ENCODE results near the gene EPB41L5. TPM values are rescaled to one million over a fixed set of nuclear protein-coding genes. Genes with fewer than 3 reads are reported as not detected.

EPB41L5 gene
- total RNA-seq, 4 donors from 2014 or later, result 9.2 to 56.5 (median 25.1) TPM

- Histone ChIP-seq H3K4me1 (no peaks in the 10 kb centered on the region), H3K4me3 (no peak overlapping the region), H3K9me3 (no peaks in the 10 kb centered on the region), H3K36me3 (no peaks in the 10 kb centered on the region), H3K27me3 (no peaks in the 10 kb centered on the region), H3K27ac (no peak overlapping the region)
- TF ChIP-seq CTCF (IDR thresholded peaks at IDR 0.05) (no peak), POLR2A (IDR thresholded peaks at IDR 0.05) (no peak)
- no peak for DNase-seq
- intact Hi-C loops (cut with DNase I; ENCODE audit: low total_unique reads), result no loop called here
Measured at GRCh38 chr2:120075545-120075944, 62.7 kb downstream of the EPB41L5 start.

GRCh38 chr2:120077896-120078295 is 65.0 kb downstream of the EPB41L5 start:
- Histone ChIP-seq H3K4me3 (no peak overlapping the region), H3K36me3 (no peaks in the 10 kb centered on the region), H3K27me3 (no peaks in the 10 kb centered on the region), H3K27ac (no peak overlapping the region), H3K9me3 (no peaks in the 10 kb centered on the region), H3K4me1 (no peaks in the 10 kb centered on the region)
- DNase-seq, result no peak
- intact Hi-C loops (cut with DNase I; ENCODE audit: low total_unique reads), result no loop called here
- TF ChIP-seq CTCF (IDR thresholded peaks at IDR 0.05) (no peak), POLR2A (IDR thresholded peaks at IDR 0.05) (no peak)

GRCh38 chr2:120079647-120080046 is 66.8 kb downstream of the EPB41L5 start:
- TF ChIP-seq POLR2A (IDR thresholded peaks at IDR 0.05), result no peak
- no peak for TF ChIP-seq CTCF (IDR thresholded peaks at IDR 0.05)

GRCh38 chr2:120091436-120091835 is 78.6 kb downstream of the EPB41L5 start:
- no peaks in the 10 kb centered on the region for H3K9me3 ChIP-seq
- no peaks in the 10 kb centered on the region for H3K36me3 ChIP-seq
- H3K4me1 ChIP-seq, result no peaks in the 10 kb centered on the region
- DNase-seq, result no peak
- H3K4me3 ChIP-seq, result no peak overlapping the region
- H3K27ac ChIP-seq, result no peak overlapping the region
- intact Hi-C loops (cut with DNase I; ENCODE audit: low total_unique reads), result no loop called here
- TF ChIP-seq POLR2A (IDR thresholded peaks at IDR 0.05), result no peak
- TF ChIP-seq CTCF (IDR thresholded peaks at IDR 0.05), result no peak
- H3K27me3 ChIP-seq, result no peaks in the 10 kb centered on the region

More at GRCh38 chr2:120079647-120080046, 66.8 kb downstream of the EPB41L5 start:
- no peak for DNase-seq
- H3K27me3 ChIP-seq, result no peaks in the 10 kb centered on the region
- H3K36me3 ChIP-seq, result no peaks in the 10 kb centered on the region
- H3K9me3 ChIP-seq, result no peaks in the 10 kb centered on the region
- intact Hi-C loops (cut with DNase I; ENCODE audit: low total_unique reads), result no loop called here
- no peak overlapping the region for H3K4me3 ChIP-seq
- H3K27ac ChIP-seq, result no peak overlapping the region
- no peaks in the 10 kb centered on the region for H3K4me1 ChIP-seq

- Histone ChIP-seq H3K36me3 (no peaks in the 10 kb centered on the region), H3K9me3 (no peaks in the 10 kb centered on the region), H3K4me1 (no peaks in the 10 kb centered on the region), H3K27me3 (no peaks in the 10 kb centered on the region), H3K27ac (no peak overlapping the region), H3K4me3 (no peak overlapping the region)
- DNase-seq, result no peak
- TF ChIP-seq POLR2A (IDR thresholded peaks at IDR 0.05) (no peak), CTCF (IDR thresholded peaks at IDR 0.05) (no peak)
- intact Hi-C loops (cut with DNase I; ENCODE audit: low total_unique reads), result no loop called here
Measured at GRCh38 chr2:120094795-120095194, 81.9 kb downstream of the EPB41L5 start.
